ENCODE measurements around the gene OR2AT4.

The OR2AT4 gene

DNA sequence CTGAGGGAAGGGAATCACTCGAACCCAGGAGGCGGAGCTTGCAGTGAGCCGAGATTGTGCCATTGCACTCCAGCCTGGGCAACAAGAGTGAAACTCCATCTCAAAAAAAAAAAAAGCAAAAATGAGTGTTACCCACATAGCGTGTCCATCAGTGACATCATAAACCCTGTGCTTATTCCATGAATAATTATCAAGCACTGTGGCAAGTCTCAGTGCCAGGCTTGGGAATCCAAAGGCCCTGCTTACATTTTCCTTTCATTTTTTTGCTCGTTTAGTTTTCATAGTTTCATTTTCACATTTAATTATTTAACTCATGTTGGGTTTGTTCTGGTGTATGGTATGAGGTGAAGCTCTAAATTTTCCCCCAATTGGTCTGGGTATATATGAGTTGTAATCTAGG lies 61.4 kb downstream of the OR2AT4 start:
- no peak overlapping the region for H3K27ac ChIP-seq
- TF ChIP-seq, protein P1, sequence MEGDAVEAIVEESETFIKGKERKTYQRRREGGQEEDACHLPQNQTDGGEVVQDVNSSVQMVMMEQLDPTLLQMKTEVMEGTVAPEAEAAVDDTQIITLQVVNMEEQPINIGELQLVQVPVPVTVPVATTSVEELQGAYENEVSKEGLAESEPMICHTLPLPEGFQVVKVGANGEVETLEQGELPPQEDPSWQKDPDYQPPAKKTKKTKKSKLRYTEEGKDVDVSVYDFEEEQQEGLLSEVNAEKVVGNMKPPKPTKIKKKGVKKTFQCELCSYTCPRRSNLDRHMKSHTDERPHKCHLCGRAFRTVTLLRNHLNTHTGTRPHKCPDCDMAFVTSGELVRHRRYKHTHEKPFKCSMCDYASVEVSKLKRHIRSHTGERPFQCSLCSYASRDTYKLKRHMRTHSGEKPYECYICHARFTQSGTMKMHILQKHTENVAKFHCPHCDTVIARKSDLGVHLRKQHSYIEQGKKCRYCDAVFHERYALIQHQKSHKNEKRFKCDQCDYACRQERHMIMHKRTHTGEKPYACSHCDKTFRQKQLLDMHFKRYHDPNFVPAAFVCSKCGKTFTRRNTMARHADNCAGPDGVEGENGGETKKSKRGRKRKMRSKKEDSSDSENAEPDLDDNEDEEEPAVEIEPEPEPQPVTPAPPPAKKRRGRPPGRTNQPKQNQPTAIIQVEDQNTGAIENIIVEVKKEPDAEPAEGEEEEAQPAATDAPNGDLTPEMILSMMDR (IDR thresholded peaks at IDR 0.05): no peak
- H3K4me3 ChIP-seq (ENCODE audit: low read depth in 1 of 2, low read length in 1 of 2): no peak overlapping the region
- no peaks in the 10 kb centered on the region for H3K36me3 ChIP-seq
- no peaks in the 10 kb centered on the region for H3K27me3 ChIP-seq
- H3K4me1 ChIP-seq (ENCODE audit: control insufficient read depth in 1 of 2, insufficient read depth in 1 of 2, low read depth in 1 of 2, low read length in 1 of 2): no peaks in the 10 kb centered on the region
- H3K9me3 ChIP-seq: no peaks in the 10 kb centered on the region

DNA sequence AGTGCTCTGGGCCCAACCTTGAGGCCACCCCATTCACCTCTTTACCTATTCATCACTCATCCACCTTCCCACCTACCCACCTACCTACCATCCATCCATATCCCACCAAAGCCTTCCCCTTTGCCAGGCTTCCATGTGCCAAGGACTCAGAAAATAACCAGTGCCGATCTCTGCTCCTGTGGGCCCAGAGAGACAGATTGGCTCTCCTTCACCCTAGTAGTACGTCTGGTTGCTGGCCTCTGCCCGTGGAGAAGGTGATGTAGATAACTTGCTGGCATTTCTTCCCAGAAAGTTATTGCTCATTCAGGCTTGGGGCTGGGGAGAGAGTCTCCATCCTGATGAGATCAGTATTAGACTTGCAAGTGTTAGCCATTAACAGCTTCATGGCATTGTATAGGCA lies 62.8 kb downstream of the OR2AT4 start:
- no peaks in the 10 kb centered on the region for H3K9me3 ChIP-seq
- TF ChIP-seq, protein P1 (IDR thresholded peaks at IDR 0.05): no peak
- no peak overlapping the region for H3K27ac ChIP-seq
- H3K27me3 ChIP-seq: no peaks in the 10 kb centered on the region
- H3K4me1 ChIP-seq (ENCODE audit: control insufficient read depth in 1 of 2, insufficient read depth in 1 of 2, low read depth in 1 of 2, low read length in 1 of 2): no peaks in the 10 kb centered on the region
- no peak overlapping the region for H3K4me3 ChIP-seq (ENCODE audit: low read depth in 1 of 2, low read length in 1 of 2)
- H3K36me3 ChIP-seq: no peaks in the 10 kb centered on the region

DNA sequence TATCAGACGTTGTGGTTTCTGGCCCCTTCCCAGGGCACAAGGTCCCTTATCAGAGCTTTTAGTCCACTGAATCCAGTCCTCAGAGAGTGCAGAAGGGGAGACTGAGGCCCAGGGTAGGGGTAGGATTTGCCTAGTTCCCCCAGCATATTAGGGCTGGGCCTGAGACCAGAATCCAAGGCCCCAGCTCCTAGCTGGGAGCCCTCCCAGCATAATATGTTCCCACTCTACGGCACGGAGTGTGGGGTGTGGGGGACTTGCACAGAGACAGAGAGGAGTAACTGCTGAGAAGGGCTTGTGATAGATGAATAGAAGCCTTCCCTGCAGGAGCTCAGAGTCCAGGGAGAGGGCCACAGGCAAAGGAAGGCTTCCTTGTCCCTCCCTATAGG lies 64.1 kb downstream of the OR2AT4 start:
- Histone ChIP-seq H3K27ac (no peak overlapping the region), H3K27me3 (no peaks in the 10 kb centered on the region), H3K9me3 (no peaks in the 10 kb centered on the region), H3K4me3 (ENCODE audit: low read depth in 1 of 2, low read length in 1 of 2) (no peak overlapping the region), H3K4me1 (ENCODE audit: control insufficient read depth in 1 of 2, insufficient read depth in 1 of 2, low read depth in 1 of 2, low read length in 1 of 2) (no peaks in the 10 kb centered on the region), H3K36me3 (no peaks in the 10 kb centered on the region)
- TF ChIP-seq, protein P1 (IDR thresholded peaks at IDR 0.05): no peak

DNA sequence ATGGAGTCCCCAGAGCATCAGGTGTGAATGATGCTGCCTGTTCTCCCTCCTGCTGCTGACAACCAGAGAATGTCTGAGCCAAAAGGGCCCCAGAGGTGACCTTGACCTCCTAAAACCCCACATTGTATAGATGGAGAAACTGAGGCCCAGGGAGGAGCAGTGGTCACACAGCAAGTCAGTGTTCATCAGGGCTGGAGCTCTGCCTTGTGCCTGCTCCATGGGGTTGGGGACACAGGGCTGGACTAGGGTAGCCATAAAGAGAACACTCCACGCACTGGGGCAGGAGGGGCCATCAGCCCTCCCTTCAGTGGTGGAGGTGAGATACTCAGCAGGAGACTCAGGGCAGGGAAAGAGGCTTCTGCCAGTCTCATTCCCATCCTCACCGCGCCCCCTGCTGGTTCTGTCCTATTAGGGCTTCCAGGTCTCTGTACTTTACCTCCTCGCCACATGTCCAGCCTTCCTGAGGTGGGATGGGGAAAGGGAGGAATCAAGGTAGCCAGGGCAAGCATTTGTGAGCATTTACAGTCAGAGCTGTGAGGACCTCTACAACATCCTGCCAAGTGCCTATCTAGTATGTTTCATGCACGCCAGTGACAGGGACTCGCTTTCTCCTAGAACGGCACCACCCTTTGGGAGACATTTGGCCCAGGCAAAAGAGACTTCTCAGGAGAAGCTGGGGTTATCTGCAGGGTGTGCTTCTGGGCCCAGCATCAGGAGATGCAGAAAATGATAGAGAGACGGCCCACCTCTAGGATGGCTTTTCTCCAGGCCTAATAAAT lies 64.7 kb downstream of the OR2AT4 start:
- no peaks in the 10 kb centered on the region for H3K9me3 ChIP-seq
- H3K27ac ChIP-seq: no peak overlapping the region
- no peaks in the 10 kb centered on the region for H3K36me3 ChIP-seq
- H3K4me3 ChIP-seq (ENCODE audit: low read depth in 1 of 2, low read length in 1 of 2): no peak overlapping the region
- no peaks in the 10 kb centered on the region for H3K4me1 ChIP-seq (ENCODE audit: control insufficient read depth in 1 of 2, insufficient read depth in 1 of 2, low read depth in 1 of 2, low read length in 1 of 2)
- TF ChIP-seq, protein P1 (IDR thresholded peaks at IDR 0.05): no peak
- no peaks in the 10 kb centered on the region for H3K27me3 ChIP-seq
